H1 (cell line): Measurements from ENCODE around the gene PLCB3. TPM values are rescaled to one million over a fixed set of nuclear protein-coding genes. Genes with fewer than 3 reads are reported as not detected.

Experiments used
- HDAC6 ChIP-seq: IDR thresholded peaks from one replicate; pipeline ENCODE4 v1.7.1; 2012; ENCODE audit warnings: low read depth, mild to moderate bottlenecking, inconsistent platforms, low read length, moderate library complexity
- JUN ChIP-seq: IDR thresholded peaks from 2 replicates; pipeline ENCODE4 v1.6.1; 2011; ENCODE audit warnings: low read depth, mild to moderate bottlenecking, improper control_type of control experiment, low read length
- SP2 ChIP-seq: IDR thresholded peaks from 2 replicates; pipeline ENCODE4 v1.6.1; 2012; ENCODE audit warnings: mild to moderate bottlenecking, low read length, inconsistent platforms
- polyA plus RNA-seq, 7 experiments: library from polyadenylated mRNA; depleted of rRNA in 3 of 7; stranded (reverse) in 5 of 7; unstranded in 2 of 7; fragments of >200 nt in 5 of 7; fragments of 200-250 nt in 2 of 7; gene quantifications; 1 replicate in 5 of 7; 2 replicates in 1 of 7; 4 replicates in 1 of 7; pipeline versions ENCODE4 v1.2.1 to v1.2.3, GENCODE V29; 2011 to 2013; ENCODE audit warnings: missing spikeins in 2 of 7, mixed read lengths in 2 of 7
- total RNA-seq: library from RNA; stranded (reverse); fragmentation: NEBNext Ultra II Directional; extraction: Animal tissue kit (Norgen Biotek cat#: 25700); gene quantifications from 2 replicates; pipeline ENCODE4 v1.2.1, GENCODE V29; 2021

PLCB3 gene
- total and polyA plus RNA-seq, 2 of the 8 experiments (the other 6 are each of a cell fraction or from before 2014, with no cell fraction given) = 47.2 to 104 TPM

DNA sequence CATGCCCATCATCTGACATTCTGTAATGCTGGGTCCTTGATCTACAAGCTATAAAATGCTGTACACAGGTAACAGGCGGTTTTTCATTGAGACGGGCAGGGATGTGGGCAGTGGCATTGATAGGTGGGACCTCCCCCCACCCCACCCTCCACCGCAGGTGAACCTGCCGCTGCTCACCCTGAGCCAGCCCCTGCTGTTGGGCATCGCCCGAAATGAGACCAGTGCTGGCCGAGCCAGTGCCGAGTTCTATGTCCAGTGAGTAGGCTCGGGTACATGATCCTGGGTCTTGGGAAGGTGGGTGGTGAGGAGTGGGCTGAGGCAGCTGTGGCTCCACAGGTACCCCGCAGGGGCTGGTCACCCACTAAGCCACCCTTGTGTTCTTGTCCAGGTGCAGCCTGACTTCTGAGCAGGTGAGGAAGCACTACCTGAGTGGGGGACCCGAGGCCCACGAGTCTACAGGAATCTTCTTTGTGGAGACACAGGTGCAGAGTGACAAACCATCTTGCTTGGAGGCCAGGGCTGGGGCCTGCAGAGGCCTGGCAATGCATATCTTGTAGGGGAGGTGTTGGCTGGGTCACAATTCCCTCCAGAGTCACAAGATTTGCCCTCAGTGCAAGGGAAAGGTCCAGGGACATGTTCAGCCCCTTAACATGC, 22.1 kb upstream of the PLCB3 start (continued):
- TF ChIP-seq HDAC6 (no peak), JUN (no peak), SP2 (no peak)
